ENCODE data around the gene ZNF511.

- TF ChIP-seq, protein P1, sequence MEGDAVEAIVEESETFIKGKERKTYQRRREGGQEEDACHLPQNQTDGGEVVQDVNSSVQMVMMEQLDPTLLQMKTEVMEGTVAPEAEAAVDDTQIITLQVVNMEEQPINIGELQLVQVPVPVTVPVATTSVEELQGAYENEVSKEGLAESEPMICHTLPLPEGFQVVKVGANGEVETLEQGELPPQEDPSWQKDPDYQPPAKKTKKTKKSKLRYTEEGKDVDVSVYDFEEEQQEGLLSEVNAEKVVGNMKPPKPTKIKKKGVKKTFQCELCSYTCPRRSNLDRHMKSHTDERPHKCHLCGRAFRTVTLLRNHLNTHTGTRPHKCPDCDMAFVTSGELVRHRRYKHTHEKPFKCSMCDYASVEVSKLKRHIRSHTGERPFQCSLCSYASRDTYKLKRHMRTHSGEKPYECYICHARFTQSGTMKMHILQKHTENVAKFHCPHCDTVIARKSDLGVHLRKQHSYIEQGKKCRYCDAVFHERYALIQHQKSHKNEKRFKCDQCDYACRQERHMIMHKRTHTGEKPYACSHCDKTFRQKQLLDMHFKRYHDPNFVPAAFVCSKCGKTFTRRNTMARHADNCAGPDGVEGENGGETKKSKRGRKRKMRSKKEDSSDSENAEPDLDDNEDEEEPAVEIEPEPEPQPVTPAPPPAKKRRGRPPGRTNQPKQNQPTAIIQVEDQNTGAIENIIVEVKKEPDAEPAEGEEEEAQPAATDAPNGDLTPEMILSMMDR (IDR thresholded peaks at IDR 0.05): no peak
- no peak for TF ChIP-seq POLR2A (IDR thresholded peaks at IDR 0.05)
Observed at GRCh38 chr10:133261726-133262325, 46.9 kb upstream of the ZNF511 start.
